ENCODE measurements around the gene HOXD1. TPM values are rescaled to one million over a fixed set of nuclear protein-coding genes. Genes with fewer than 3 reads are reported as not detected.
A peak's percentile ranks its signal among the peaks of the same experiment; 100 is the strongest.

HOXD1 gene
- total RNA-seq, 1 experiment from 2014 or later, result not detected

GRCh38 chr2:176158186-176158591, 30.3 kb upstream of the HOXD1 start:
- Histone ChIP-seq H3K4me3 (no peak overlapping the region), H3K27me3 (replicated peaks) (no peaks in the 10 kb centered on the region), H3K4me1 (replicated peaks) (no peaks in the 10 kb centered on the region), H3K9me3 (replicated peaks) (no peaks in the 10 kb centered on the region), H3K27ac (no peak overlapping the region), H3K36me3 (peaks cover 10% of the 10 kb centered on the region; the same call in 1 of the 2 replicates)
- peak in 1 of 2 experiments; percentile 20 for DNase-seq (ENCODE audit: low read depth in 1 of 2, low spot score in 2 of 2)

DNA sequence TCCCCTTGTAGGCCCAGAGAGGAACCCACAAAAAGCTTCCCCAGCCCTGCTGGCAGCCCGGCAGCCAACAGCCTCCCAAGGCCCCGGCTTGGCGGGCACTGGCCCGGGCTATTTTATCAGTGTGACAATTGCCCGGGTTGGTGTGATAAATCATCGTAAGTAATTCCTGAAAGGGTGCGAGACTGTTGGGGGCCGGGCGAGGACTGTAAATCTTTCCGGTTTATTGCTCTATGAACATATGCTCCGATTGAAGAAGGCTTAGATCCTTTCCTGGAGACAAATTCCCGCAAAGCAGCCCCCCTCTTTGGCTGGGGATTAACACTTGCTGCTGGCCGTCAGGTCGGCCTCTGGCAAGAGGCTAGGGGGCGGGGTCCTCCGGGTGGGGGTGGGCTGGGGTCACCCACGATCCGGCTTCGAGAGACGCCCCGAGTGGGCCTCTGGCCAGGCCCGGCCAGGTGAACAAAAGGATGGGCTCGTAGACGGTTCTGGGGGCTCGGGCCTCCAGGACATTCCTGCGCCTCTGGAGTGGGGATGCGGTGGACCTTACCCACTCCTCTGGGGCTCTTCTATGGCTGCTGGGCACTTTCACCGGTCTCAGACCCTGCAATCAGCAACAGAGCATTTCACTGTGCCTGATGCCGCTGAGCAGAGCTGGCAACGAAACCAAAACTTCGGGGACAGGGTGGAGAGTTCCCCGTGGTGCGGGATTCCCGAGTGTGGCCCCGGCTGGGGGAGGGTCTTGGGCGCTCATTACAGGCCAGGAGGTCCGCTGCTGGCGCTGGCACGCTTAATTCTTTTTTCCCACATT, 29.4 kb upstream of the HOXD1 start:
- Histone ChIP-seq H3K27ac (no peak overlapping the region), H3K9me3 (replicated peaks) (no peaks in the 10 kb centered on the region), H3K4me1 (replicated peaks) (no peaks in the 10 kb centered on the region), H3K36me3 (peaks cover 10% of the 10 kb centered on the region; the same call in 1 of the 2 replicates), H3K27me3 (replicated peaks) (no peaks in the 10 kb centered on the region), H3K4me3 (no peak overlapping the region)
- no peak for DNase-seq (ENCODE audit: low read depth in 1 of 2, low spot score in 2 of 2)

DNA sequence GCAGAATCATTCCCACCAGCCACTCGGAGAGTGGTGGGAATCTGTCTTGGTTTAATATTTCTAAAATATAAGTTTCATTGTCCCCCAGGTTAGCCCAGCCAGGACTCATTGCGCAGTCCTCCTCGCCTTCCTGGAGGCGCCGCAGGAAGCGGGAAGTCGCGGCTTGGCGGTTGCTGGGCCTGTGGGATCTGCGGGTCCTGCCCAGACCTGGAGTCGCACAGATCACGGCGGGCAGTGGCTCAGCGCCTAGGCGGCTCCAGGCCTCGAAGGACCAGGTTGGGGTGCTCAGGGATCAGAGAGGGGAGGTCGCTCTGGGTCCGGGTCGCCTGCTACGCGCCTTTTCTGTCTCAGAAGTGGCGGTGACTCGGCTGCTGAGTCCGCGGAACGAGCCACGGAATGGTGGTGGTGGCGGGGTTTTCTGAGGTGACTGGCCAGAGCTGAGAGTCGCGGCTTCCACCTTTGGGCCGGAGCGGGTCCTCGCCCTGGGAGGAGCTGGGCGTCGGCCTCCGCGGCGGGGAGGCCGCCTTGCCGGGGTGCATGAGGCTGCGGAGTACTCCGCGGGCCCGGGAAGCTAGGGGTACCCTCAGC, 28.7 kb upstream of the HOXD1 start:
- Histone ChIP-seq H3K4me3 (no peak overlapping the region), H3K27ac (no peak overlapping the region), H3K36me3 (peaks cover 8% of the 10 kb centered on the region; the same call in 1 of the 2 replicates), H3K27me3 (replicated peaks) (no peaks in the 10 kb centered on the region), H3K9me3 (replicated peaks) (no peaks in the 10 kb centered on the region), H3K4me1 (replicated peaks) (no peaks in the 10 kb centered on the region)
- no peak for DNase-seq (ENCODE audit: low read depth in 1 of 2, low spot score in 2 of 2)

- no peak for DNase-seq (ENCODE audit: low read depth in 1 of 2, low spot score in 2 of 2)
- H3K9me3 ChIP-seq (replicated peaks), result no peaks in the 10 kb centered on the region
- no peak overlapping the region for H3K4me3 ChIP-seq
- no peaks in the 10 kb centered on the region for H3K4me1 ChIP-seq (replicated peaks)
- no peak overlapping the region for H3K27ac ChIP-seq
- peaks cover 2% of the 10 kb centered on the region; the same call in 1 of the 2 replicates for H3K36me3 ChIP-seq
- no peaks in the 10 kb centered on the region for H3K27me3 ChIP-seq (replicated peaks)
Measured at GRCh38 chr2:176160251-176160985, 28.1 kb upstream of the HOXD1 start.

DNA sequence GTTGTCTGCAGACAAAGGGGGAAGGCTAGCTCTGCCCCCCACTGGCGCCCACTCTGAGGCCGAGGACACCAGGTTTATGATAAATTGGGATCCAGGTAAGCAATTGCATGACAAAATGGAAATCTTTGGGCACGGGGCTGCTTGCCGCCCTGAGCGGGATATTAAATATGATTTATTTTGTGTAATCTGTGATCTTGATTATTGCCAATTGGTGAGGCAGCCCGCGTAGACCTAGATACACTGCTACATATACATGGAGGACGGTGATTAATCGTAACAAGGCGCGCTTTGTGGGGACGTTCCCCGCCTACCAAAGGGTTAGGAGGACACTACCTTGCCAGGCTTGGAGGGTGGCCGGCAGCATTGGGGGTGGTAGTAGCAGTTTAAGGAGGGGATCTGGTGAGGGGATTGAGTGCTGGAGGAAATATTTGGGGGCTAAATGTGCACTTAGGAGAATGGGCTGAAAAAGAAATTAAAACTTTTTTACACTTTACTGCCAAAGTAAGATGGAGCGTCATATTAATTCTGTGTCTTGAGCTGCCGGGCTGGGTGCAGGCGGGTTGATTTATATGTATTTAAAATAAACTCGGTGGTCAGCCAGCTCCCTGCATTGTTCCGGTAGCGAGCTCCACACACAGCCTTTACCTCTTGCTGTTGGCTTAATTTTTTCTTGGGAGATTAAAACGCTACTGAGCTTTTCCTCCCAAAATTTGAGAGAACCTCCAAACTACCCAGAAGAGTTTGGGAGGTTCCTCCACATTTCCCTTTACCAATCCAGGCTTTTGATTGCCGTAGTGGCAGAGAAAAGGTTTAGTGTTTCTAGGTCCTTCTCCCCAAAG, 27.3 kb upstream of the HOXD1 start:
- Histone ChIP-seq H3K36me3 (no peaks in the 10 kb centered on the region), H3K4me3 (no peak overlapping the region), H3K27me3 (replicated peaks) (no peaks in the 10 kb centered on the region), H3K4me1 (replicated peaks) (no peaks in the 10 kb centered on the region), H3K27ac (no peak overlapping the region), H3K9me3 (replicated peaks) (no peaks in the 10 kb centered on the region)
- no peak for DNase-seq (ENCODE audit: low read depth in 1 of 2, low spot score in 2 of 2)

DNA sequence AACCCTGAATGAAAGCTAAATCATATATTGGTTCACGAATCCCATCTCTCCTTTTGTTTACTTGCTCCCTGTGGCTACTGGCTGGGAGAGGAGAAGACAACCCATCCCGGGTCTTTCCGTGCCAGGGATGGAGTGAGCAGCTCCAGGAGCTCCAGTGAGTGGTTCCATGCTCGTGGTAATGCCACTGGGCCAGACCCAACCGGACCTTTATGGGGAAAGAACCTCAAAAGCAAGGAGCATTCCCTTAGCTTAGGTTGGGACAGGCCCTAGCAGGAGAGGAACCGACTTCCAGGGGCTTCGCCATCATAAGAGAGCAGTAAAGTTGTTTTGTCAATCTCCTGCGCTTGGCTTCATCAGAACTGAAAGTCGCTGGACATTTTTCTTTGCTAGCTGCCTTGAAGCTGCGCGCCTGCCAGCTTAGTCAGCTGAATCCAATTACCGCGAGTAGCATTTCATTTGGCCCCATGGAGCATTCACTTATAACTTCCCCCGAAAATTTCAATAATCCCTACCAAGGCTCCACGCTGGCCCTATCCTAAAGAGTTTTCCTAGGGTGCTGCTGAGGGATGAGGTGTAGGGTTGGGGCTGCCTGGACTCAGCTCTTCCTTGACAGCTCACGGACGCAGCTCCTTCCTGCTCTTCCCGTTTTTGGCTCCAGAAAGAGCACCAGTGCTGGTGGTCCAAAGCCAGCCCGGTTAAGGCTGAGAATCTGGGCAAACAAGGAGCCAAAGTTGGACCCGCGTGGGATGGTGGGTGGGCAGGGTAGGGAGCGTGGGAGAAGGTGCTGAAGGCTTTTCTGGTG, 26.4 kb upstream of the HOXD1 start:
- H3K36me3 ChIP-seq, result no peaks in the 10 kb centered on the region
- H3K4me1 ChIP-seq (replicated peaks), result no peaks in the 10 kb centered on the region
- no peaks in the 10 kb centered on the region for H3K27me3 ChIP-seq (replicated peaks)
- no peak overlapping the region for H3K27ac ChIP-seq
- H3K9me3 ChIP-seq (replicated peaks), result no peaks in the 10 kb centered on the region
- no peak for DNase-seq (ENCODE audit: low read depth in 1 of 2, low spot score in 2 of 2)
- H3K4me3 ChIP-seq, result no peak overlapping the region

GRCh38 chr2:176162911-176163671, 25.4 kb upstream of the HOXD1 start:
- Histone ChIP-seq H3K4me3 (no peak overlapping the region), H3K36me3 (no peaks in the 10 kb centered on the region), H3K27me3 (replicated peaks) (no peaks in the 10 kb centered on the region), H3K9me3 (replicated peaks) (no peaks in the 10 kb centered on the region), H3K4me1 (replicated peaks) (no peaks in the 10 kb centered on the region), H3K27ac (no peak overlapping the region)
- no peak for DNase-seq (ENCODE audit: low read depth in 1 of 2, low spot score in 2 of 2)

GRCh38 chr2:176163672-176164056, 24.8 kb upstream of the HOXD1 start:
- no peak overlapping the region for H3K27ac ChIP-seq
- H3K27me3 ChIP-seq (replicated peaks), result no peaks in the 10 kb centered on the region
- no peaks in the 10 kb centered on the region for H3K9me3 ChIP-seq (replicated peaks)
- no peak overlapping the region for H3K4me3 ChIP-seq
- no peak for DNase-seq (ENCODE audit: low read depth in 1 of 2, low spot score in 2 of 2)
- no peaks in the 10 kb centered on the region for H3K4me1 ChIP-seq (replicated peaks)
- no peaks in the 10 kb centered on the region for H3K36me3 ChIP-seq

- Histone ChIP-seq H3K4me1 (replicated peaks) (no peaks in the 10 kb centered on the region), H3K27me3 (replicated peaks) (no peaks in the 10 kb centered on the region), H3K36me3 (no peaks in the 10 kb centered on the region), H3K4me3 (no peak overlapping the region), H3K9me3 (replicated peaks) (no peaks in the 10 kb centered on the region), H3K27ac (no peak overlapping the region)
- no peak for DNase-seq (ENCODE audit: low read depth in 1 of 2, low spot score in 2 of 2)
Measured at GRCh38 chr2:176164201-176164600, 24.3 kb upstream of the HOXD1 start.

DNA sequence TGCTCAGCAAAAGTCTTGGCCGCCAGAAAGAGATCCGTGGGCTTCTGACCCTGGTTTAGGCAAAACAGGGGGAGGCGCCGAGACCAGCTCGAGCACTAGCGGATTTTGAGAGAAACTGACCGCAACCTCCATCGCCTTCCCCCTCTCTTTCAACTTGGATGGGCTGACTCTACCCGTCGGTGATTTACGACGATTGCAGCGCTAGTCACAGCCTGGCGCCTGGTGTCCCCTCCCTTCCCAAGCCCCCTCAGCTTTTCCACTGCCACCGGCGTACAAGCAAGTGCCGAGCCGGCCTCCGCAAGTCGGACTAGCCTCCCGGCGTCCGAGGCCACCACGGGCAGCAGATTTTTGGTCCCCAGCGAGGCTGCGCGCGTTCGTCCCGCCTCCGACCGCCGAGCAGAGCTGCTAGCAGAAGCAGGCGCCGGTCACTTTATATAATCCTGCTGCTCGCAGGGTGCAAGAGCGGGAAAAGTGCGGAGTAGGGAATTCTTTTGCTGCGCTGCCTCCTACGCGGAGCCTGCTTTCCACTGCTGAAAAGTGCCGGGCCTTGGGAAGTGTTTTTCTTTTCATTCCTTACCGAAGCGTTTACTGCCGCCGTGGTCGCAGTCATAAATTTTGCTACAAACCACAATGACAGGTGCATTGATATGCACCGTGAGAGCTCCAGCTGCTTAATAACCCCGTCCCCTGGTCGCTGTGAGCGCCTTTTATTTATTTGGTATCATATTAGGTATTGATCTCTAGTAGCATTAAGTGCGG, 23.7 kb upstream of the HOXD1 start:
- Histone ChIP-seq H3K9me3 (replicated peaks) (no peaks in the 10 kb centered on the region), H3K27ac (no peak overlapping the region), H3K4me3 (no peak overlapping the region), H3K27me3 (replicated peaks) (no peaks in the 10 kb centered on the region), H3K36me3 (no peaks in the 10 kb centered on the region), H3K4me1 (replicated peaks) (no peaks in the 10 kb centered on the region)
- DNase-seq (ENCODE audit: low read depth in 1 of 2, low spot score in 2 of 2), result no peak

DNA sequence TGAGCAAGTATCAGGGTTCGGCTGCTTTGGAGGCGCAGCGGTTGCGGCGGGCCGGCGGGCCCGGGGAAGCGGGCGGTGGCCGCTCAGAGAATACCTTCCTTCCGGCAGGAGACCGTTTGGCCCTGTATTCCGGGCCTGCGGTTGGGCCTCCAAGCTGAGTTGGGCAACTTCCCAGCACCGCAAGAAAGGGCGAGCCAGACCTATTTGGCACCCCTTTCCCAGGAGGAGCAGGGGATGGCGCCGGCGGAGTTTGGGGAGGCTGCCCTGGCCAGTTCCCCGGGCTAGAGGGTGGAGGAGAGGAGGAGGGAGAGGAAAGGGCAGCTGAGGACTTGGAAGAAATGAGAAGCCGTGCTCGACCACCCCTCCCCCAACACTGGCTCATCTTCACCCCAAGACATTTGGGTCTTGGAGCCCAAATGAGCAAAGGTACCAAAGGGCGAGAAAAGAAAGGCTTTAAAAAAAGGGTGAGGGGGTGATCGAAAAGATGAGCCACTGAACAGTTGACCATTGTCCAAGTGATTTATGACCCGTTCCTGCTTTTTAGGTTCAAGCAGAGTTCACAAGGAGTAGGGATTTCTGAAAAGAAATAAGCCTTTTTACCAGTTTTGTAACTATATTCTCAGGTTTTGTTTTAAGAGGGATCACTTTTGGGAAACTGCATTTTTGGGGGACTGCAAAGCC, 23.0 kb upstream of the HOXD1 start:
- no peak for DNase-seq (ENCODE audit: low read depth in 1 of 2, low spot score in 2 of 2)
- H3K4me3 ChIP-seq, result no peak overlapping the region
- H3K9me3 ChIP-seq (replicated peaks), result no peaks in the 10 kb centered on the region
- H3K36me3 ChIP-seq, result no peaks in the 10 kb centered on the region
- H3K27me3 ChIP-seq (replicated peaks), result no peaks in the 10 kb centered on the region
- H3K27ac ChIP-seq, result no peak overlapping the region
- no peaks in the 10 kb centered on the region for H3K4me1 ChIP-seq (replicated peaks)
